ENCODE results near the gene FIZ1.

FIZ1 gene

GRCh38 chr19:55621673-55622231, 22.4 kb upstream of the FIZ1 start:
- FAIRE-seq (no peak), DNase-seq (ENCODE audit: insufficient read length, low spot score) (no peak)
- TF ChIP-seq CTCF (IDR thresholded peaks at IDR 0.05; ENCODE audit: insufficient read depth, missing control alignments): no peak

- FAIRE-seq (no peak), DNase-seq (ENCODE audit: insufficient read length, low spot score) (no peak)
- TF ChIP-seq CTCF (IDR thresholded peaks at IDR 0.05; ENCODE audit: insufficient read depth, missing control alignments): no peak
These were observed 21.9 kb upstream of the FIZ1 start for GRCh38 chr19:55621205-55621672.

- TF ChIP-seq CTCF (IDR thresholded peaks at IDR 0.05; ENCODE audit: insufficient read depth, missing control alignments): no peak
- DNase-seq (ENCODE audit: insufficient read length, low spot score): no peak
- FAIRE-seq: no peak
These were observed 21.3 kb upstream of the FIZ1 start for GRCh38 chr19:55620410-55621204.

GRCh38 chr19:55619286-55619685, 20.0 kb upstream of the FIZ1 start:
- no peak for TF ChIP-seq CTCF (IDR thresholded peaks at IDR 0.05; ENCODE audit: insufficient read depth, missing control alignments)
- no peak for FAIRE-seq
- DNase-seq (ENCODE audit: insufficient read length, low spot score): no peak

GRCh38 chr19:55618426-55618825, 19.1 kb upstream of the FIZ1 start:
- no peak for FAIRE-seq
- no peak for DNase-seq (ENCODE audit: insufficient read length, low spot score)
- no peak for TF ChIP-seq CTCF (IDR thresholded peaks at IDR 0.05; ENCODE audit: insufficient read depth, missing control alignments)

GRCh38 chr19:55617426-55617825, 18.1 kb upstream of the FIZ1 start:
- FAIRE-seq (no peak), DNase-seq (ENCODE audit: insufficient read length, low spot score) (no peak)
- TF ChIP-seq CTCF (IDR thresholded peaks at IDR 0.05; ENCODE audit: insufficient read depth, missing control alignments): no peak

GRCh38 chr19:55616395-55616875, 17.1 kb upstream of the FIZ1 start:
- FAIRE-seq: no peak
- DNase-seq (ENCODE audit: insufficient read length, low spot score): no peak
- TF ChIP-seq CTCF (IDR thresholded peaks at IDR 0.05; ENCODE audit: insufficient read depth, missing control alignments): no peak
